Endometrial microvascular endothelial cells (primary cell): Measurements from ENCODE around the gene H2BK1. TPM values are rescaled to one million over a fixed set of nuclear protein-coding genes. Genes with fewer than 3 reads are reported as not detected.

ENCODE experiments used
- in situ Hi-C: cut with HindIII; loops from 2 replicates; pipeline ENCODE4 v1.10.0; 2017; ENCODE audit warnings: low sequenced_read_pairs, low pct_unique_long_range_greater_than_20kb; ENCODE audit errors: inconsistent ontology term
- total RNA-seq: library from RNA; depleted of rRNA; stranded (reverse); fragments of >200 nt; gene quantifications from one replicate; pipeline ENCODE4 v1.2.3, GENCODE V29; 2015; ENCODE audit errors: inconsistent ontology term

H2BK1 gene
- total RNA-seq, 1 donor from 2014 or later: not detected

GRCh38 chr7:151208253-151208862 is 1.9 kb downstream of the H2BK1 start:
- in situ Hi-C loops: no loop called here

GRCh38 chr7:151207804-151208203 is 2.5 kb downstream of the H2BK1 start:
- in situ Hi-C loops: no loop called here

DNA sequence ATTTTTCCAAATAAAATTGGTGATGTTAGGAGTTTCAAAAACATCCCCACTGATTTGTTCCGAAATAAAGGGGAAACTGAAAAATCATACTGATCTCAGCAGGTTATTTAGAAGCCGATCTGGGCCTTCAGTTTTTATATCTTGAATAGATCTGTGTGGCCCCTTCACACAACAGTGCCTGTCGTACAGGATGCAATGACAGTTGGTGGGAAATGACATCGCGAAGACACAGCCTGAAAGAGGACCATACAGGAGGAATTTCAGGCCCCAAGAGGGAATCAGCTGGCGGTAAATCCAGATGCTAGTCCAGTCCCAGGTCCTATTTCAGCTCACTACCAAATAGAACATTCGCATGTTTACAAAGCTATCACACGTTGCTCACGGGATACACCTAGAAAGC is 3.0 kb downstream of the H2BK1 start:
- in situ Hi-C loops: no loop called here

- in situ Hi-C loops: no loop called here
Observed at GRCh38 chr7:151206914-151207313, 3.4 kb downstream of the H2BK1 start.

DNA sequence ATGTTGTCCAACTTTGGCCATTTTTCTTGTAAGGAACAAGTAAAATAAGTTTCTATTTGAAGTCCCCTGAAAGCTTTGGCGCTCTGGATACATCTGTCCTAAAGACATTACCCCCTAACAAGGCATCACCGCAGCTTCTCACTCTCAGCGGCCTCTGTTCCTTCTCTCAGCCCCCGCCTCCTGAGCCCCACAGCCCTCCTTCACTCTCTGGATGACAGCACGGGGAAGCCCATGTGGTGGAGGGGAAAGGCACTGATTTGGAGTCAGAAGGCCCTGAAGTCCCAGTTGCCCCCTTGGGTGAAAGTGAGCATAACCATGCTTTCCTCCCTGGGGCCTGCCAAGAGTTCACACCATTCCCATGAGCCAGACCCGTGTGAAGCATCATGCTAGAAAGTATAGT is 4.6 kb downstream of the H2BK1 start:
- in situ Hi-C loops: no loop called here

GRCh38 chr7:151204383-151205032 is 5.8 kb downstream of the H2BK1 start:
- in situ Hi-C loops: no loop called here

- in situ Hi-C loops: no loop called here
Observed at GRCh38 chr7:151202836-151203235, 7.5 kb downstream of the H2BK1 start.

DNA sequence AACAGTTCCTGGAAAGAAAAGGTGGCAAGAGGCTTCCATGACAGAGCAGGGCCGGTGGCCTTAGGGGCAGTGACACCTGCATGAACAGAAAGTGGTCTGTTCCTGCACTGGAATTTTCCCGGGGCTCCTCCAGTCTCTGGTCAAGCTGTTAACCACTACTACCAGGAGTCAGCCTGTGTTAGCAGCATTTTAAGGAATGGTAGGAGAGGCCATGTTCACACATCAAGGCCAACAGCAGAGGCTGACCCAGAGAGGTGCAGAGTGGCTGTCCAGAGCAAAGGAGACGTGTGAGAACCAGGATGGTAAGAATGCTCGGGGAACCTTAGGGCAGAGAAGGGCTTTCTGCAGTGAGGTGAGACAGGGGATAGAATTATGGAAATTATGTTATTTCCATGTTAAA is 8.5 kb downstream of the H2BK1 start:
- in situ Hi-C loops: no loop called here

DNA sequence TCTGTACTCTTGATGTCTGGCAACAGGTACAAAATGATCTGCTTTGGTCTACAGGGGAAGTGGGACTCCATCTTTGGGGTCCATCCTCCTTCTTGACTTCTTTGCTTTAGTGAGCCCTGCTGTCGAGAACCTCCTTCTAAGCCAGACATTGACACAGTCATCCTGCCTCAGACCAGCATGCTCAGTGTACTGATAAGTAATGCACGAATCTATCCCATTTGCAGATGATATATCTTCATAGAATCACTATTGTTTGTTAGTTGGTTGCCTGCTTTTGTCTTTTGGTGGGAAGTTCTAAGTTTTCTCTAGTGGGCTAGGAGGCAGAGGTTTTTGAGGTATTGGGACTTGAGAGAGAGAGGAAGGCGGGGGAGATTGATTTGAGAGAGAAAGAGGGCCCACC is 8.9 kb downstream of the H2BK1 start:
- in situ Hi-C loops: no loop called here

DNA sequence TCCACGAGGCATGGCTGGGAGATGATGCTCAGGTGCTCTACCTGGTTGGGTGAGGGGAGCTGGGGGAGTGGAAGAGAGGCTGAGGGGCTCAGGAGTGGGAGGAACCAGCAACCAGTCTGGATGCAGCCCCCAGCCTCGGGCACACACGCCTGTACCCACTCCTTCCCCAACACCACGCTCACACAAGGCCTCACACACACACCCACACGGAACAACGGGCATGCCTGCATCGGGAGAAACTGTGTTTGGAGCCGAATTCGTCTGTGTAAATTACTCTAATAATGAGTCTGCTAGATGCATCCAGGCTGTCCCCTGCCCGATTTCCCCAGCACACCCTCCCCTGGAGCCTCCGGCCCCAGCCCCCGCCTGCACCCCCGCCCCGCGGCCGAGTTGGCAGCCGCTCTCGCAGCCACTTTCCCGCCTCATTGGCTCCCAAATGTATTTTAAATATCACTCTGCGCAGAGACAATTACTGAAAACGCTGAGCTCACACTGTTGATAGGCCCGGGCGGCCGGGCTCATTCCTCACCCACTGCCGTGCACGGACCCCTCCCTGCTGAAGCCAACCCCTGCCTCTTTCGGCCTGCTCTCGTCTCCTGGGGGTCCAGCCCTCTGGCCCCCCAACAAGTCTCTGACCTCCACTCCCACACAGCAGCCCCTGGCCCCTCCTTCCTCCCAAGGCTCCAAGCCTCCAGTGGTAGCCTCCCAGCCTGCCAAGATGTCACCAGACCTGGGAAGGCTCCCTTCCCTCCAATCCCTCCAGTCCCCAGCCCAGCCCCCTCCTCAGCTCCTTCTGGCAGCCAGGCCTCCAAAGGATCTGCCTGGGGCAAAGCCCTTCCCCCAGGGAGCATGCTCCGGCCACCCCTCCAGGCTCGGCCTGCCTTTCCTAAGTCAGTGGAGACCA is 11.1 kb downstream of the H2BK1 start:
- in situ Hi-C loops: no loop called here

- in situ Hi-C loops: no loop called here
Observed at GRCh38 chr7:151197932-151198331, 12.4 kb downstream of the H2BK1 start.

DNA sequence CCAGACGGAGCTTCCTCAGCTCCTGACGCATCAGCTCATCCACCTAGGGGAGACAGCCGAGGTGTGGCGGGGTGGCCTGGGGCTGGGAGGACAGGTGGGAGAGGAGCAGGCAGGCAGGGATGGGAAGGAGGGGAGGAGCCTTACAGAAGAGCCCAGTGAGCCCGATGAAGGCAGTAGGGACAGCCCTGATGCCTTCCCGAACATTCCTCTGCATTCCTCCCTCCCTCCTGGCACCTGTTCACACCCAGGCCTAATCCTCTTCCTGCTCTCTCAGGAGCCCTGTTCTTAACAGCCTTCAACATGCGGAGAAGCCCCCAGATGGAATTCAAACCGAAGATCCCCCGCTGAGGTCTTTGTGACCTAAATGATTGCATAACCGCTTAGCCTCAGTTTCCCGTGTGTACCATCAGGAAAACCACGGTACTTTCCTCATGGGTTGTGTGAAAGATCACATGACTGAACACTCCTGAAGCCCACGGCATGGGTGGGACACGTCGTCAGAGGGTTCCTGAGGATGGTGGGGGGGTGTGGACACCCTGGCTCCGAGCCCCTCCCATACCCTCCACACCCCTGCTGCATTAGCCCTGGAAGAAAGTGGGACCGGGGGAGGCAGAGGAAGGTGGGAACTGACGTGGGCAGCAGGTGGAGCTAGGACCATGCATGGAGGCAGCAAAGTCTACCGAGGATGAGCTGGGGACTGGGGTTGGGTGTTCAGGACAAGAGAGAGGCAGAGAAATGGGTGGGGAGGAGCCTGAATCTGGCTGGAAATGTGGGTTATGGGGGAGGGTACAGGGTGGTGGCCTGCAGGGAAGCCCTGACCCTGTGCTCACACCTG is 14.5 kb downstream of the H2BK1 start:
- in situ Hi-C loops: no loop called here

DNA sequence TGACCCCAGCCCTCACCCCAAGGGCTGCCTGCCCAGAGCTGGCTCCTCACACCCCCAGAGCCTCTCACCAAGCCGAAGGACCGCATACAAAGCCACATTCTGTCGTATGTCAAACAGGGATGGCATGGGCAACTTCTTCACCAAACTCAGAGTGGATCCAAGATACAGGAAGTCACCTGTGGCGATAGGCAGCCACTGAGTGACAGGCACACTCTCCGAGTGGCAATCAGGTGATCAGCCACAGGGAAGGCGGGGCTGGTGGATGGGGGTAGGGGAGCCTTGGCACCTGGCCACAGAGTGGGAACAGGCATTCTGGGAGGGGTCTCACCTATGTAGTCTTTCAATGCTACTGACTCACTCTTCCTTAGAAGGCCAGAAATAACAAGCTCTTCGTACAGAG is 16.1 kb downstream of the H2BK1 start:
- in situ Hi-C loops: no loop called here

DNA sequence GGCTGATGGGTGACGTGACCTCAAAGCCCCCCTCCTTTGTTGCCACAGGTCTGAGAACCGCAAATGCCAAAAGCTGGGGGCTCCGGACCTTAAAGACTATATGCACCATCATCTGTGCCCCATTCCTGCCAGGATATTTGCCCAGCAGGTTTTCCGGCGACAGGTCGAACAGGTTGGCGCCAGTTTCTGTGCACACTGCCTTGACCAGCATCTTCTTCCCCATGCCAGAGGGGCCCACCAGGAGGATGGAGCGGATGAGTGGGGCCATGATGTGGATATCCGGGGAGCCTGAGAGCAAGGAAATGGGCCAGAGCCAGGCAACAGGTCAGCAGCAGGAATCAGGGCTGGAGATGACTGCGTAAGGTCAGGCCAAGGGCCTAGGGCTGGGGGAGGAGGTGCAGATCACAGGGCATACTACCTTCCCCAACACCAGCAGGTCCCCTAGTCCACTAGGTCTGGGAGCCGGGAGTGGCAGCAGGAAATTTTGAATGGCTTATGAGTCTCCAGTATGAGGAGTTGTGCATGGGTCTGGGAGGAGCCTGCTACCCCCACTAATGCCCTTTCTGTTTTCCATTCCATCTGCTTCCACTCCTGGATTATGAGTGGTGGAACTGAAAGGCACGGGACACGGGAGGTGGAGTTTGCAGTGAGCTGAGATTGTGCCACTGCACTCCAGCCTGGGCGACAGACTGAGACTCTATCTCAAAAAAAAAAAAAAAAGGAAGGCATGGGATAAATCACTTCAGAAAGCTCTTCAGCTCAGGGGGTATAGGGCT is 16.9 kb downstream of the H2BK1 start:
- in situ Hi-C loops: no loop called here

GRCh38 chr7:151192002-151192539 is 18.2 kb downstream of the H2BK1 start:
- in situ Hi-C loops: no loop called here

DNA sequence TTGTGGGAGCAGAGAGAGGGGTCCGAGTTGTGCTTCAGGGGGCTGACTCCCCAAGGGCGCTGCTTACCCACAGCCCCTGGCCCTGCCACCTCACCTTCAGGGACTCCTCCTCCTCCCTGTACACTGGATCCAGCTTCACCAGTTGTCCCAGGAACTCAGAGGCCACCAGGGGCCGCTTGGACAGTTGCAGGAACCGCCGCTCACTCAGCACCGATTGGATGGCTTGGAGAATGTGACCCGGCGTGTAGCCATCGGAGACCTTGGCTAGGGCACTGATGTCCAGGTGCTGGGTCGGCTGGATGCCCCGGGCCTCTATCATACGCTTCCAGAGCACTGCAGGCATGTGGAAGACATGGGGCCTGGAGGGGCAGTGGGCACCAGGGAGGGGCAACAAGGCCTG is 18.7 kb downstream of the H2BK1 start:
- in situ Hi-C loops: no loop called here

DNA sequence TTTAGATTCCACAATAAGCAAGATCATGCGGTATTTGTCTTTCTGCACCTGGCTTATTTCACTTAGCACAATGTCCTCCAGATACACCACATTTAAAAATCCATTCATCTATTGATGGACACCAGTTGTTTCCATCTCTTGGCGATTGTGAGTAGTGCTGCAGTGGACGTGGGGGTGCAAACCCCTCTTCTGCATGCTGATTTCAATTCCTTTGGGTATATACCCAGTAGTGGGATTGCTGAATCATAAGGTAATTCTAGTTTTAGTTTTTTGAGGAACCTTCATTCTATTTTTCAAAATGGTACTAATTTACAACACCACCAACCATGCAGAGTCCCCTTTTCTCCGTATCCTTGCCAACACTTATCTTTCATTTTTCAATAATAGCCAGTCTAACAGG is 21.2 kb downstream of the H2BK1 start:
- in situ Hi-C loops: no loop called here

GRCh38 chr7:151188252-151188542 is 22.1 kb downstream of the H2BK1 start:
- in situ Hi-C loops: no loop called here
